Fibroblast of skin of right quadriceps (primary cell): Measurements from ENCODE around the gene GDI2.
"Not testable (repeated sequence)": the region's sequence is repeated elsewhere in the genome, so short reads cannot be mapped to it uniquely, and the experiment has no call there.

Source experiments
- DNase-seq: peaks from one replicate; pipeline ENCODE4 v3.0.0-alpha.2; 2013

The GDI2 gene

DNA sequence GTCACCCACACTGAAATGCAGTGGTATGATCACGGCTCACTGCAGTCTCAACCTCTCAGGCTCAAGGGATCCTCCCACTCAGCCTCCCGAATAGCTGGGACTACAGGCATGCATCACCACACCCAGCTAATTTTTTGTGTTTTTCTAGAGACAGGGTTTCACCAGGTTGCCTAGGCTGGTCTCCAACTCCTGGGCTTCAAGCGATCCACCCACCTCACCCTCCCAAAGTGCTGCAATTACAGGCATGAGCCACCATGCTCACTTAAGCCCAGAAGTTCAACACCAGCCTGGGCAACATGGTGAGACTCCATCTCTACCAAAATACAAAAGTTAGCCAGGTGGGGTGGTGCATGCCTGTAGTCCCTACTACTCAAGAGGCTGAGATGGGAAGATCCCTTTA, 33.5 kb downstream of the GDI2 start:
- DNase-seq, result no peak

DNA sequence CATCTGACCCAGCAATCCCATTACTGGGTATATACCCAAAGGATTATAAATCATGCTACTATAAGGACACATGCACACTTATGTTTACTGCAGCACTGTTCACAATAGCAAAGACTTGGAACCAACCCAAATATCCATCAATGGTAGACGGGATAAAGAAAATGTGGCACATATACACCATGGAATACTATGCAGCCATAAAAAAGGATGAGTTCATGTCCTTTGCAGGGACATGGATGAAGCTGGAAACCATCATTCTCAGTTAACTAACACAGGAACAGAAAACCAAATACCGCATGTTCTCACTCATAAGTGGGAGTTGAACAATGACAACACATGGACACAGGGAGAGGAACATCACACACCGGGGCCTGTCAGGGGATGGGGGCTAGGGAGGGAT, 35.5 kb downstream of the GDI2 start:
- not testable (repeated sequence) for DNase-seq

DNA sequence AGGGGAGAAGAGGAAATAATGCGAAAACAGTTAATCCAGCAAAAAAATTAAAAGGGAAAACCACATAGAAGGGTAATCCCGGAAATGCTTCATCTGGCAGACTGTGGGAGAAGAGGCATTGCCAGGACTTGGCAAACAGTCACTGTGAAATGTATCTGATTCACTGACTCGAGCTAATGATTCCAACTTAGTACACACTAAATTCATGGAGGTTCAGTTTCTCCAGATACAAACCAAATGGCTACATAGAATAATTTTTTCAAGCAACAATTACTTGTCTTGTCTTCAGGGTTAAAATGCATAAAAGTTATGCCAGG, 36.4 kb downstream of the GDI2 start:
- peak; percentile 73 for DNase-seq

DNA sequence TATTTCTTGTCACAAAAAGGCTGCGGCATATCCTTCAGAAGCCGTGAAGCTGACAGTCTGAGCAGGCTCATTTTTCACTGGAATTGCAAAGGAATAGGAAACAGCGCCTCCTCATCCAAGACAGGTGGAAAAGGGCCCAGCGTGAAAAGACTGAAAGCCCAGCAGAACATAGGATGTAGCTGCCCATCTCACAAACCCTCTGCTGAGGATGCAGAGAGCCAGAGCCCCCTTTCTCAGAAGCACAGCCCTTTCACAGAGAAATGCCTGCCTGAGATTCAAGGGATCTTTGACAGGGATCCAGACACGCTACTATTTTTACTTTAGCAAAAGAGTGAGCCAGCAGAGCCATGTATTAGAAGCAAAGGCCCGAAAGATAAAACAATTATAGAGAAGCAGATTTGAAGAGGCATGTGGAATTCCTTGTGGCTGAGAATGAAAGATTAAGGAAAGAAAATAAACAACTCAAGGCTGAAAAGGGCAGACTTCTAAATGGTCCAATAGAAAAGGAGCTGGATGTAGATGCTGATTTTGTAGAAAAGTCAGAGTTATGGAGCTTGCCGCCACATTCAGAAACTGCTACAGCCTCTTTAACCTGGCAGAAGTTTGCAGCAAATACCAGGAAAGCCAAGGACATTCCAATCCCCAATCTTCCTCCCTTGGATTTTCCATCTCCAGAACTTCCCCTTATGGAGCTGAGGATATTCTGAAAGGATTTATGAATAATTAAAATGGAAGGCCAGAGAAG, 36.9 kb downstream of the GDI2 start:
- no peak for DNase-seq

DNA sequence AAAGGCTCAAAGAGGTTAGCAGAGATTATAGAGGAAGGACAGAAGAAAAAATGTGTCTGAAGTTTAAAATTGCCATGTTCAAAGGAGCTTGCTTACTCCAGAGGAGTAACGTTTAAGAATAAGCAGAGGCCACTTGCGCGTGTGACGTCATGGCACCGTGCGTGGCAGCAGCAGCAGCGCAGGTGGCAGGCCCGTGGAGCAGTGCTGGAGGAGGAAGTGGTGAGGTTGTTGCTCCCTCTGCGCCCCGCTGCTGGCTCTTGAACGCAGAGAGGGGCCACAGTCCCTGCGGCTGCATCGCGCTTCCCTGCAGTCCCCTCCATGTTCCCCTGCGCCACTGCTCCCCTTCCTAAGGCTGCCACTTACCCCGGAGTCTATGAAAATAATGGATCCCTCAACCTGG, 37.5 kb downstream of the GDI2 start:
- DNase-seq, result no peak

DNA sequence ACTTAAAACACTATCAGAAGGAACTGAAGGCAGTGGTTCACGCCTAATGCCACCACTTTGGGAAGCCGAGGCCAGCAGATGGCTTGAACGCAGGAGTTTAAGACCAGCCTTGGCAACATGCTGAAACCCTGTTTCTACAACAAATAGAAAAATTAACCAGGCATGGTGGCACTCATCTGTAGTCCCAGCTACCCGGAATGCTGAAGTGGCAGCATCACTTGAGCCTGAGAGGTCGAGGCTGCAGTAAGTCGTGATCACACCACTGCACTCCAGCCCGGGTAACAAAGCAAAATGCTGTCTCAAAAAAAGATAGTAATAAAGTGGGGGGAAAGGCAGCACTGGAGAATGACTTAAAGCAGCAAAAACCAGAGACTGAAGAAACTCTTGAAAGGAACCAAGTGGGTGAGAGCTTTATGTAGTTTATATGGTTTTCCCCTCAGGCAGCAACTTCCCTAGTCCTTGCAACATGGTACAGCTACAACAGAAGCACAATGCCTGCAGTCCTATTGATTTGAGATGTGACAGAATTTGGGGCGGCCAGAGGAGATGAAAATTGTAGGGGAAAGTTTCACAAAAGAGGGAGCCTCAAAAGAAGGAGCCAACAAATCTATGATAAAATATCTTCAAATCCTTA, 38.1 kb downstream of the GDI2 start:
- no peak for DNase-seq

DNA sequence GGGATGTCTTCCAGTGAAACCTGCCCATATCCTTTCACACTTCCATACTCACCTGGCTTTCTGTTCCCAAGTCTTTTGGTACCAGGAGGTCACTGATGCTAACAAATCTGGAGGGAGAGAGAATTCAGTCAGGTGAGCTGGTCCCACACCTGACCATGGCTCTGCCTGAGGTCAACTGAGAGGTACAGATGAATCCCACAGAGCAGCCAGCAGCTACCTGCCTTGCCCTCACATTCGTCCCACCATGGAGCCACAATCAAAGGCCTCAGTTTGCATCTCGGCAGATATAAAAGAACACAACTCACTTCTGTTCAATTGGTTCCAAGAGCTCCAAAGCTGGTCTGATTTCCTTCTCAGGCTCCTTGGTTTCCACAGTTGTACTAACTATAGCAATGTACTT, 47.0 kb downstream of the GDI2 start:
- no peak for DNase-seq

DNA sequence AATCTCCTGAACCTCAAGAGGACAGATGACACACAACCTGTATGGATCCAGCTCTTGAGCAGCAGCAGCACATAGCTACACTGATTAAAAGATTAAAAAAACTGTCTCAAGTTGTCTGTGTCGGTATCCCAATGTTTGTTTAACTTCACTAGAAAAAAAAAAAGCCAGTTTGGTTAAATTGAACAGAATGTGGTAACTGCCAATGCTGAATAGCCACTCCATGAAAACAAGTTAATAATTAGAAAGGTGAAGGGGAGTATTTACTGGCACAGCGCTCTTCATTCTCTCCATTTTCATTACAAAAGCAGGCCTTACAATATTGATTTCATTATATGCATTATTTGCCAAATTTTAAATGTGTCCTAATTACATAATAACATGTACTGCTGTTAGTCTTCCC, 47.6 kb downstream of the GDI2 start:
- DNase-seq, result no peak

DNA sequence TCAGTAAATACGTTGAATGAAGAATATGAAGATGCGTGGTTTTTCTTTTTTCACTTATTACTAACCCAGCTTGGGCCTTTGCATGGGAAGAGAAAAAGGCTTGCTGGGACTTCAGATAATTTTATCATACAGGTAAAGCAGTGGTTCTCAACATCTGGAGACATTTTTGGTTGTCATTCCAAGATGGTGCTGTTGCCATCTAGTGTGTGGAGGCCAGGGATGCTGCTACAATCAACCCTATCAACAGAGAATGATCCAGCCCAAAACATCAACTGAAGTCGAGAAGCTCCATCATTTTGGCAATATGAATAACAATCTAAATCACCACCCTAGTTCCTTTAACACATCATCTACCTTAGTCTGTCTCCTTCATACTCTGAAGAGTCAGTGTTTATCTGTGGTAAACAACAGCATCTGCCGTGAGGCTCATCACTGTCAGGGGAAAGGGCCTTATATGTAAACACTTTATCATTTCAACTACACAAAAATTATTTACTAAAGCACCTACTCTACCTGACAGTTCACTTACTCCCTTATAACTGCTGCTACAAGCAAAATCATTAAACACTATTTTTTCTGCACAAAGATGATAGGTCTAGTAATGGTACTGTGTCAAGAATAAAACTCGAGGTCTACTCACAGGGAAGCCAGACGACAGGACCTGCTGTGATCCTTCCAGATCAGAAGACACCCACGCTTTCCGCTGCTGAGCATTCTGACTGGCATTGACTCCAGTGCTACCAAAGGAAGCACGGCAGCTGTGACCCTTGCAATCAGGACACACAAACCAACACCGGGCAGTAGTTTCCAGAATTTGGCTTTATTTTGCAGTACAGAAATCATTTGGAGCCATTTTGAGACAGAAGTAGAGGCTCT, 48.6 kb downstream of the GDI2 start:
- DNase-seq, result no peak

DNA sequence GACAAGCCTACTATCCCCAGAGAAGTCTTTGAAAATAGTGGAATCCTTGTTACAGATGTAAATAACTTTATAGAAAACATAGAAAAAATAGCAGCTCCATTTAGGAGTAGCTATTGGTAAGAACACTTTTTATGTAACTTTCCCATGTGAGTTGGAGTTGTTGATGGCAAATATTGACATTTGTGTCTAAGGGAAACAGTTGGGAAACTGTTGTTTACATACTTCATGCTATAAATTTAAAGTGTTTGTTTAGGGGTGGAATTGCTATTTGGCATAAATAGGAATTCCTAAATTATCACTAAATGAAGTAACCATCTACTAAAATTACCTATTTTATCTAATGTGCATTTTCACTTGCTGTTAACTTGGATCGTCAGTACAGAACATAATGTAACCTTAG, 50.7 kb downstream of the GDI2 start:
- DNase-seq, result no peak

DNA sequence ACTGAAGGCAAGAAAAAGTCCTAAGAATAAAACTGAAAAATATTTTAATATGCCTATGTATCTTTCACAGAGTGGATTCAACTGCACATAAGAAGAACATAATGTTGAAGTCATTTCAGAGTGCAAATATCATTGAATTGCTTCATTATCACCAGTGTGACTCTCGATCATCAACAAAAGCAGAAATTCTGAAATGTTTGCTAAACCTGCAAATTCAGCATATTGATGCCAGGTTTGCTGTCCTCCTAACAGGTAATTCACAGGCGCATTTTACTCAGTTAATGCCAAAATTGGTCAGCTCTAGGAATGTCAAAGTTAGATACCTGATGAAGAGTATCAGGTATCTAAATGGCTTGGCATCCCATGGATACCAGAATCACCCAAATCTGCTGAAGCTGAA, 52.0 kb downstream of the GDI2 start:
- DNase-seq, result no peak

DNA sequence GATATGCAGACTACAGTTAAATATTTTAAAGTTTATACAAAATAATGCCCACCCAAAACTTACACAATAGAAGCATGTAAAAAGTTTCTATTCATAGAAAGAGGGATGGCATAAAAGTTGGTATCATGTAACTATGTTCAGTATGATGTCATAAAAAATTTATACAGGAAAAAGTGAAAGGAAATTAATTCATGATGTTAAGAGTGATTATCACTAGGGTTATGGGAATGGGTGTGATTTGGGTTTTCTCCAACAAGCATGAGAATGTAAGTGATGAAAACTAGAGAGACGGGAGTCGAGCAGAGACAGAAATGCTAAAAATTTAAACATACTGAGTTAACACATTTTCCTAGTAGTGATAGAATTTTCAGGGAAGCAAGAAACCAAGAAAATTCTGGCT, 52.7 kb downstream of the GDI2 start:
- DNase-seq, result no peak

DNA sequence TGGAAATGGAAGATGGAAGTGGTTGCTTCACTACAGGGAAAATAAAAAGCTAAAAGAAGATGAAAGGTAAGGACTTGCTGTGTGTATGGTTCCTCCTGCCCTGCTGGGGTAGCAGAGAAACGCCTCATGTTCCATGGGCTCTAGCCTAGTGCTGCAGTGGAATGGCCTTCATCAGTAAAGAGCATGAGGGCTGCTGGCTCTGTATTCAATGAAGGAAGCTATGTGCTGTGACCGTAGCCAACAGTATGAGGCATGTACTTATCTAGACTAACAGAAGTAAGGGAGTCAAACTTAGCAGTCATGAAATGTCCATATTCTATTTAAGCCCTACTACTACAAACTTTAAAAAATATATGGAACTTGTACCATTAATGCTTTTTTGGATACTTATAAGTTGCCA, 54.3 kb downstream of the GDI2 start:
- no peak for DNase-seq

DNA sequence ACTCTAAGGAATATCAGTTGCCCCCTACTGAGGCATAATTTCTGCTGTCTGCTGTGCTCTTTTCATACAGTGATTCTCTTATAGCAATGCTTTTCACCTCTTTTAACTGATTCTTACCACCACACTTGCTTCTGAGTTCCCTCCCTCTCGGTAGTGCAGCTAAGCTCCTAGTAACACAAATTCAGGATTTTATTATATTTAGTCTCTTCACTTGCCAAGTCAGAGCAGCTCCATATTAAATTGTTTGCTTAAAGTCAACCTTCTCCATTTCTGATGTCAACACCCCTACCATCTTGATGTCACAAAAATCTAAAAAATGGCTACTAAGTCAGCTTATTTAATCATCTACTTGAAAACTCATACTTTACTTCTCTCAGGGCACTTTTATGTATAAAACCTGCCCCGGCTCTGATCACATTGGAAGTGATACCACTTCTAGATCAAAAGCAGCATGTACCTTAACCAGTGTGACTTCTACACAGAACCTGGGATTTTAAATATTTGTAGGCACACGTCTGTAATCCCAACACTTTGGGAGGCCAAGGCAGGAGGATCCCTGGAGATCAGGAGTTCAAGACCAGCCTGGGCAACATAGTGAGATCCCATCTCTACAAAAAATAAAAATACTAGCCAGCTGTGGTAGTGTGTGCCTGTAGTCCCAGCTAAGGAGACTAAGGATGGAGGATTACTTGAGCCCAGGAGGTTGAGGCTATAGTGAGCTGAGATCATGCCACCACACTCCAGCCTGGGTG, 55.3 kb downstream of the GDI2 start:
- DNase-seq, result no peak

DNA sequence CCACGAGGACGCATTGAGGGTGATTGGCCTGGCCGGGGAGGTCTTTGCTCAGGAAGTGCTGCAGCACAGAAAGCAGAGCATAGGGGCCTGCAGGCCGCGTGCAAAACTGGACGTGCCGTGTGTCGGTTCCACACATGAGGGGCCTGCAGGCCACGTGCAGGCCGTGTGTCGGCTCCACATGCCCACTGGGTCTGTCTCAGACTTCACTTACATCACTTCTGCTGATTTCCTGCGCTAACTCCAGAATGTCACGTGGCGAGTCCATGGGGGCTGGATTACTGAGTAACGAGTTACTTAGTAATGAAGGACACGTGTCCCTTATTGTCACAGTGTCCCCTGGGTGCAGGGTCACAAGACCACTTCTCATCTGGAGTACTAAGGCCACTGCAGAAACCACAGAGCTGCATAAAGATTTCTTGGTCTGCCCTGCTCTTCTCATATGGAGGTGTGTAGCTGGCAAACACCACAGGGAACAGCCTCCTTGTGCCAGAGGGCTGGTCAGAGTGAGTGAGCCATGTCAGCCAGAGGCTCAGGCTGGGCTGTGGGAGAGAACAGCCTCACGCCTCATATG, 60.8 kb downstream of the GDI2 start:
- peak; percentile 66 for DNase-seq

DNA sequence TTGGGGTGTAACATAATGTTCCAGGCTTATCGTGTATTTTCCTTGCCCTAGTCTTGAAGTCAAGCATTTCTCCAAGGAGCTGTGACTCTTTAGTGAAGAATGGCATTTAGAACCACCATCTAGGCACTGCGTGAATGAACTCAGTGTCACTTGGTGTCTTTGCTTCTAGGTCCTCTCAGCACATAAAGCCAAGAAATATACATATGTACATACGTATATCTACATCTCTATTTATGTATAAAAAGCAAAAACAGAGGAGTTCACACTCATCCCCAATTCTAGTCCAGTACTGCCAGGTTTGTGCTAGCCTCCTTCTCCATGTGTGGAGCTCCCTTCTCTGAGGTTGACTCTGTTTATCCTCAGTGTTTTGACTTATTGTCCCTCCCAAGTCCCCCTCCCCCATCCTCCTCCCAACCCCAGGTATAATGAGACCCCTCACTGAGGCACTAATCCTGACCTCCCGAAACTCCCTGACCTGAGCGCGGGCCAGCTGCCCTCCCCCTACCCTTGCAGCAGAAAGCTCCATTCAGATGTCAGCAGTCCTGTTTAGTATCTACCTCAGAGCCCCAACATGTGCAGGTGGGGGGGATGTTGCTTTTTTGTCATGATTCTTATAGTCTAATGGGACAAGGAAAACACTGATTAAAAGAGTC, 61.5 kb downstream of the GDI2 start:
- no peak for DNase-seq

DNA sequence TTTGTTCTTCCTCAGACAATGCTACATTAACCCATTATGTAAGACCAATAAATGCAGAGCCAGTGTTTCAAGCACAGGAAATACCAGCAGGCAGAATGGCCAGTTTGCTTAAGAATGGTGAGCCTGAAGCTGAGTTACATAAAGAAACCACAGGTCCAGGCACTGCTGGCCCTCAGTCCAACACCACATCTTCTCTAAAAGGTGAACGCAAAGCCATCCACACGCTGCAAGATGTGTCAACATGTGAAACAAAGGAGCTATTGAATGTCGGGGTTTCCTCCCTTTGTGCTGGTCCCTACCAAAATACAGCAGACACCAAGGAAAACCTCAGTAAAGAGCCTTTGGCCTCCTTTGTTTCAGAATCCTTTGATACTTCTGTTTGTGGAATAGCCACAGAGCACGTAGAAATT, 64.8 kb downstream of the GDI2 start:
- no peak for DNase-seq

DNA sequence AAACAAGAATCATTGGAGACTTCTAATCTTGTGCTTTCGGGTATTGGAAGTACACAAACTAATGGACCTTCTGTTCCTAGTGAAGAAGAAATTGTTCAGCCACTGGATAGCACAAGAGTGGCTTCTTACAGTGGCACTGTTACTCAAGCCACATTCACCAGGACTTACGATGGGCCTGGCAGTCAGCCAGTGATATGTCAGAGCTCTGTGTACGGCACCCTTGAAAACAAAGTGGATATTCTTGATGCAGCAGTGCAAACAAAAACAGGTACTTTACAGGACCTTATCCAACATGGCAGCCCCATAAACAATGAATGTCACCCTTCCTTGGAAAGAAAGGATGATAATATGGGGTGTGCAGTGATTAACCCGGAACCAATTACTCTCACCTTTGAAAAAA, 67.0 kb downstream of the GDI2 start:
- no peak for DNase-seq

DNA sequence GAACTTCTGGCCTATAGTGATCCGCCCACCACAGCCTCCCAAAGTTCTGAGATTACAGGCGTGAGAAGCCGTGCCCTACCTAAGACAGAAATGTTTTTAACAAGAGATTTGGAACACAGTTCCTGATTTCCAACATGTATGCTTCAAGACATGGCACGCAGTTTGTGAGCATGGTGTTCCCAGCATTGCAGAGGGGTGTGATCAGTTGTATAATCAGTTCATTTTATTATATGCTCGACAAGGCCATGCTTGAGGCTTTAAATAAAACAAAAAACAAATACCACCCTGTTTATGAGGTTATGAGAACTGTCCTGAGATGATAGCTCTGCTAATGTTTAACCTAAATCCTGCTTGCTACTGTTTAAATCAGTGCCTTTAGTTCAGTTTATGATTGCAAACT, 68.4 kb downstream of the GDI2 start:
- no peak for DNase-seq

DNA sequence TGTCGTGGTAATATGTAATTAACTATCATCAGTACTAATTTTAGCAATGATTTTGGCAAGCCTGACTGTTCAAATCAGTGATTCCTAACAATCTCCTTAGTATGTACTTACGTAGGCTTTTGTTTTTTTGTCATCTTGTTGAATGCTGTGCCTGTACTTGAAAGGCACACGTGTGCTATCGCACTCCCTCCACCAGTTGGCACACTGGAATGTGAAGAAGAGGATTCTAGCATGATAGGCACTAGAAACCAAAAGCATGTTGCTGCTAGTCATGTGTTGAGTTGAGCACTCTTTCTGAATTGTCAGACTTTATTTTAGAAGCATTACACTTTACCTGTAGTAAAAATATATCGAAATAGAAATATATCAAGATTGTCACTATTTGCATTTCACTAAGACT, 69.5 kb downstream of the GDI2 start:
- DNase-seq, result no peak

DNA sequence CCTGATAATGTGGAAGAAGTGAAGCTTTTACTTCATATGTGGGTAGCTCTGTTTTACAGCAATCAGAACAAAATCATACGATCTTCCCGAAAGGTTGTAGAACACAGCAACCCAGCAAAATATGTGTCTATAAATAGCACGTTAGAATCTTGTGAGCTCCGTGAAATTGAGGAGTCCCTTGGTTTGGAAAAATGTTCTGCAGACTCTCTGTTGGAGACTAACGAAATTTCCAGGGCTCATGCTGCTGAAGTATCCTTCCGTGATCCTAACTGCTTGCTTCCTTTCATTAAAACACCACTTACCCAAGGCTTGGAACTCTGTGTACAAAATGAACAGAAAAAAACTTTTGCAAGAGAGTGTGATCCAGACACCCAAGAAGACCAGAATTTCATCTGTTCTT, 71.1 kb downstream of the GDI2 start:
- no peak for DNase-seq

DNA sequence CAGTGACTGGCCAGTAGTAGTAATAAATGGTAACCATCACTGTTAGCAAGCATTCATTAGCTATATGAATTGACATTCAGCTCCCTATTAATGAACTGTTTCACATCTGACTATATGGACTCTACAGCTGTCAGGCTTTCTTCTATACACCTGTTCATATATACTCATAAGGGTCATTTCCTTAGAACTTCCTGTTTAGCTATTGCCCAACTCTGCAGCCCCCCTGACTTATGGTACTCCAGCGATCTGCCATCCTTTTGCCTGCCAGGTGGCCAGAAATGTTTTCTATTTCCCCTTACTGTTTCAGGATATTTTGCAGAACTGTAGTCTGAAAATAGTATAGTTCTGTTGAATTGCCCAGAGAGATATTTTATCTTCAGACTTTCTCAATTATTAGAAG, 72.0 kb downstream of the GDI2 start:
- no peak for DNase-seq

DNA sequence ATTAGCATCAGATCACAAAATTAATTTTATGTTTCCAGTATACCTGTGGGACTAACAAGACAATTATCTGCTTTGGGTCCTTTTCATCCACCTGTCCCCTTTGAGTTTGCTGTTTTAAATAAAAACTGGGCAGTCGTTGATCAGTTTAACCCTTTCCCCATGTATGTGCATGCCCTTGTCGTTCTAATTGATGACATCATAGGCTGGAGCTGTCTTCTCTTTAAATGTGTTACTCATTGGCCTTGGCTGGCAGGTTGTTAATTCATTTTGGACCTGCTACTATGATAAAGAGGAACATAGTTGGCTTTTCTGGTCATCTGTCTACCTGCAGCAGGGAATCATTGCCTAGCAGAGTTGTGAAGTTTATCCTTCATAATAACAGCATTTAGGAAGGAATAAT, 74.8 kb downstream of the GDI2 start:
- DNase-seq, result no peak
